Measurements from ENCODE around the gene GBX1.

Gene GBX1

GRCh38 chr7:151110941-151111645 is 56.4 kb downstream of the GBX1 start:
- peak; percentile 63 to 72 for DNase-seq

GRCh38 chr7:151110236-151110940 is 57.1 kb downstream of the GBX1 start:
- DNase-seq, result no peak

GRCh38 chr7:151109094-151110048 is 58.1 kb downstream of the GBX1 start:
- DNase-seq, result no peak

GRCh38 chr7:151107882-151108281 is 59.6 kb downstream of the GBX1 start:
- no peak for DNase-seq

GRCh38 chr7:151104411-151105235 is 62.9 kb downstream of the GBX1 start:
- no peak for DNase-seq

- no peak for DNase-seq
Observed at GRCh38 chr7:151103973-151104372, 63.5 kb downstream of the GBX1 start.

GRCh38 chr7:151102991-151103390 is 64.5 kb downstream of the GBX1 start:
- DNase-seq, result no peak

GRCh38 chr7:151101621-151102396 is 65.7 kb downstream of the GBX1 start:
- no peak for DNase-seq

GRCh38 chr7:151100921-151101320 is 66.6 kb downstream of the GBX1 start:
- no peak for DNase-seq

GRCh38 chr7:151099486-151100211 is 67.8 kb downstream of the GBX1 start:
- no peak for DNase-seq
